ENCODE measurements around the gene ABCD4. TPM values are rescaled to one million over a fixed set of nuclear protein-coding genes. Genes with fewer than 3 reads are reported as not detected.

The ABCD4 gene
- total and polyA plus RNA-seq, 2 of the 4 experiments (the other 2 are of a cell fraction) = 12.2 to 20.4 TPM

DNA sequence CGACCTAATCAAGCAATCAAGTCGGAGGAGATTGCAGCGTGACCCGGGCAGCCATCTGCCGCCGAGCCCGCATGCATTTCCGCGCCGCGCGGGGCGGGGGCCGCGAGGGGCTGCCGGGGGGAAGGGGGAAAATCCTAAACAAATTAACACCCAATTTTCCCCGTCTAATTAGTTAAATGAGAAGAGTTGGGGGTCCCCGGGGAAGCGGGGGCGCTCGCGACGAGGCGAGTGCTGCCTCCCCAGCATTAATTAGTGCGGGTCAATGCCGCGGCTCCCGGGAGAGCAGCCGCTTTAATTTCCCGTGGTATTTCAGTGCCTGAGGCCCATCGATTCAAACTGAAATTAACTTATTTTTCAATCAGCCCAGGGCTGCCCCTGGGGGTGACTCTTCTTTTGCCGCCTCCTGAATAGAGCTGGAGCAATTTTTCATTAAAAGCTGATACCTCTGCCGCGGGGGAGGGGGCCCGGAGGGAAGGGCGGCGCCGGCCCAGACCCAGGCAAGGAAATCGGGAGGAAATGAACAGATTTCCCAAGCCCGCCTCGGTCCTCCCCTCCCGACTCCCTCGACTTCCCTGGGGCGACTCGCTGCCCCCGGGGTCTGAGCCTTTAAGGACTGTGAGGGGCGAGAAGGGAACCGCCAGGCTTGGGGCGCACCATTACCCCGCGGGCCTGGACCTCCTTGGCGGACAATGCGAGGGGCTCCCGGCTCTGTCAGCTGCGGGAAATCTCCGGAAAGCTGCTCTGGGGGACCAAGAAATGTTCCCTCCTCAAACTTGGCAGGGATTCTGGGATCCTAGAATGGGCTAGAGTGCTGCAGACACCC lies 44.6 kb downstream of the ABCD4 start:
- dilution Hi-C loops (cut with HindIII; ENCODE audit: low sequenced_read_pairs, unreplicated experiment) = no loop called here
- H3K23ac ChIP-seq (ENCODE audit: low read depth, low read length) = no peak overlapping the region
- POLR2A ChIA-PET (ENCODE audit: unreplicated experiment) = no interaction called here
- H2BK5ac ChIP-seq (ENCODE audit: low read depth, low read length, poor library complexity, severe bottlenecking) = no peak overlapping the region
- H3K4me1 ChIP-seq (ENCODE audit: control insufficient read depth, insufficient read depth, low read length) = no peaks in the 10 kb centered on the region
- no peak overlapping the region for H4K8ac ChIP-seq (ENCODE audit: low read depth in 2 of 2, low read length in 2 of 2)
- no peak overlapping the region for H3K18ac ChIP-seq (ENCODE audit: low read depth, low read length)
- peak overlapping the region; percentile 16 for H2AK9ac ChIP-seq (replicated peaks; ENCODE audit: low read depth, low read length, poor library complexity)
- H3K9me1 ChIP-seq (ENCODE audit: insufficient read depth, low read length) = 0 out of 2 replicates have a peak, but pooled peaks cover 2% of the 10 kb centered on the region
- 6% methylated on average over 18 of the region's 56 CpGs; no CpG with 5 or more reads in 1 of the 2 experiments for WGBS, 2 experiments (ENCODE audit: extremely low coverage in 2 of 2, insufficient read length in 1 of 2)
- in situ Hi-C loops (cut with MboI; ENCODE audit: low sequenced_read_pairs) = no loop called here
- H3K4ac ChIP-seq (ENCODE audit: low read depth, low read length) = no peak overlapping the region
- no peak overlapping the region for H2BK120ac ChIP-seq (ENCODE audit: low read depth, low read length)
- ATAC-seq (ENCODE audit: low read depth) (peak; percentile 41; the same call in 1 of the 2 replicates), DNase-seq (no peak)
- no peak overlapping the region for H4K91ac ChIP-seq (ENCODE audit: insufficient read depth, low read depth, low read length)
- H3K9me3 ChIP-seq (ENCODE audit: control insufficient read depth, insufficient read depth, low read length) = no peaks in the 10 kb centered on the region
- peak overlapping the region; percentile 50 for H3K4me3 ChIP-seq (ENCODE audit: insufficient read depth, low read depth, low read length)
- peak overlapping the region; percentile 66 for H2AFZ ChIP-seq (replicated peaks; ENCODE audit: low read length, poor library complexity)
- no peaks in the 10 kb centered on the region for H3K79me1 ChIP-seq (ENCODE audit: low read depth in 1 of 2, low read length in 2 of 2)
- no peak overlapping the region for H2BK20ac ChIP-seq (ENCODE audit: low read depth, low read length)
- TF ChIP-seq POLR2A (IDR thresholded peaks at IDR 0.05; ENCODE audit: low read depth, low read length) = no peak
- TF ChIP-seq FOS (IDR thresholded peaks at IDR 0.05; ENCODE audit: low read depth, low read length) = no peak
- TF ChIP-seq BHLHE40 (IDR thresholded peaks at IDR 0.05; ENCODE audit: low read depth, low read length) = no peak
- TF ChIP-seq, protein P1, sequence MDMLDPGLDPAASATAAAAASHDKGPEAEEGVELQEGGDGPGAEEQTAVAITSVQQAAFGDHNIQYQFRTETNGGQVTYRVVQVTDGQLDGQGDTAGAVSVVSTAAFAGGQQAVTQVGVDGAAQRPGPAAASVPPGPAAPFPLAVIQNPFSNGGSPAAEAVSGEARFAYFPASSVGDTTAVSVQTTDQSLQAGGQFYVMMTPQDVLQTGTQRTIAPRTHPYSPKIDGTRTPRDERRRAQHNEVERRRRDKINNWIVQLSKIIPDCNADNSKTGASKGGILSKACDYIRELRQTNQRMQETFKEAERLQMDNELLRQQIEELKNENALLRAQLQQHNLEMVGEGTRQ (IDR thresholded peaks at IDR 0.05; ENCODE audit: low read depth, low read length) = no peak
- no peak for TF ChIP-seq MAFK (IDR thresholded peaks at IDR 0.05; ENCODE audit: low read depth, low read length)
- TF ChIP-seq CHD1 (IDR thresholded peaks at IDR 0.05; ENCODE audit: low read depth, low read length) = no peak
- TF ChIP-seq, protein P2, sequence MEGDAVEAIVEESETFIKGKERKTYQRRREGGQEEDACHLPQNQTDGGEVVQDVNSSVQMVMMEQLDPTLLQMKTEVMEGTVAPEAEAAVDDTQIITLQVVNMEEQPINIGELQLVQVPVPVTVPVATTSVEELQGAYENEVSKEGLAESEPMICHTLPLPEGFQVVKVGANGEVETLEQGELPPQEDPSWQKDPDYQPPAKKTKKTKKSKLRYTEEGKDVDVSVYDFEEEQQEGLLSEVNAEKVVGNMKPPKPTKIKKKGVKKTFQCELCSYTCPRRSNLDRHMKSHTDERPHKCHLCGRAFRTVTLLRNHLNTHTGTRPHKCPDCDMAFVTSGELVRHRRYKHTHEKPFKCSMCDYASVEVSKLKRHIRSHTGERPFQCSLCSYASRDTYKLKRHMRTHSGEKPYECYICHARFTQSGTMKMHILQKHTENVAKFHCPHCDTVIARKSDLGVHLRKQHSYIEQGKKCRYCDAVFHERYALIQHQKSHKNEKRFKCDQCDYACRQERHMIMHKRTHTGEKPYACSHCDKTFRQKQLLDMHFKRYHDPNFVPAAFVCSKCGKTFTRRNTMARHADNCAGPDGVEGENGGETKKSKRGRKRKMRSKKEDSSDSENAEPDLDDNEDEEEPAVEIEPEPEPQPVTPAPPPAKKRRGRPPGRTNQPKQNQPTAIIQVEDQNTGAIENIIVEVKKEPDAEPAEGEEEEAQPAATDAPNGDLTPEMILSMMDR (conservative IDR thresholded peaks at IDR 0.05; ENCODE audit: low read depth, low read length) = no peak
- TF ChIP-seq SMC3 (IDR thresholded peaks at IDR 0.05; ENCODE audit: low read depth, low read length) = no peak
- TF ChIP-seq CEBPB (IDR thresholded peaks at IDR 0.05; ENCODE audit: low read depth, low read length) = no peak
- no peak for TF ChIP-seq MAZ (IDR thresholded peaks at IDR 0.05; ENCODE audit: borderline replicate concordance, low read depth, low read length)
- TF ChIP-seq RAD21 (IDR thresholded peaks at IDR 0.05; ENCODE audit: low read length) = no peak
- H3K27me3 ChIP-seq (ENCODE audit: control insufficient read depth, insufficient read depth, low read length) = peaks cover 53% of the 10 kb centered on the region
- no peak overlapping the region for H3K9ac ChIP-seq (ENCODE audit: low read depth, low read length)
- H2AK5ac ChIP-seq (ENCODE audit: low read depth, low read length) = no peak overlapping the region
- no peak overlapping the region for H2BK15ac ChIP-seq (ENCODE audit: low read depth, low read length)
- CTCF ChIA-PET = interaction anchor here (0.5 to 1.3 kb wide), 6 partner anchors 10 to 1046 kb away, joined by 3 to 9 read pairs (median 3); no protein-coding TSS in a partner anchor
- H3K14ac ChIP-seq (replicated peaks; ENCODE audit: low read depth, low read length) = no peak overlapping the region
- BruUV-seq (replicated peaks) = no TSS peak
- peak overlapping the region; percentile 76 for H3K4me2 ChIP-seq (ENCODE audit: low read depth, low read length)
- no peak overlapping the region for H4K5ac ChIP-seq (ENCODE audit: low read depth, low read length)
- intact Hi-C loops (cut with micrococcal nuclease) = loop anchor here (1.0 kb wide), 1 partner anchor 147 kb away; no protein-coding TSS in a partner anchor
- H4K20me1 ChIP-seq (ENCODE audit: insufficient read depth, low read length) = no peaks in the 10 kb centered on the region
- no peaks in the 10 kb centered on the region for H3K36me3 ChIP-seq (ENCODE audit: control insufficient read depth, insufficient read depth, low read length)
- no peak overlapping the region for H3K56ac ChIP-seq (ENCODE audit: extremely low read depth, insufficient read depth, low read length)
- H3K27ac ChIP-seq (ENCODE audit: insufficient read depth, low read length) = no peak overlapping the region

Data from IMR-90 (cell line).